RWPE2 (cell line): ENCODE results near the gene YBX1.
"Not testable (repeated sequence)": the region's sequence is repeated elsewhere in the genome, so short reads cannot be mapped to it uniquely, and the experiment has no call there.

Source experiments
- ATAC-seq: fragments of 200-7000 bp; cut with Tn5 transposase; 3 replicates; pipeline ENCODE4 v1.9.1; 2021; ENCODE audit warnings: low read depth
- DNase-seq: peaks from one replicate; pipeline ENCODE4 v3.0.0-alpha.2; 2020; ENCODE audit warnings: low spot score
- H3K27ac ChIP-seq: fragments of 450-650 bp; 2 replicates; pipeline ENCODE4 v1.5.1; 2017; ENCODE audit warnings: mild to moderate bottlenecking; ENCODE audit not compliant: poor library complexity, severe bottlenecking
- H3K27me3 ChIP-seq: fragments of 250-450 bp; sonication (Bioruptor Pico); 2 replicates; pipeline ENCODE4 v1.5.1; 2021; ENCODE audit warnings: mild to moderate bottlenecking, moderate library complexity; ENCODE audit not compliant: insufficient read depth, poor library complexity, severe bottlenecking
- H3K36me3 ChIP-seq: fragments of 250-450 bp; sonication (Bioruptor Pico); 2 replicates; pipeline ENCODE4 v1.5.1; 2020; ENCODE audit warnings: low read depth, mild to moderate bottlenecking, moderate library complexity
- H3K4me1 ChIP-seq: fragments of 250-450 bp; sonication (Bioruptor Pico); 2 replicates; pipeline ENCODE4 v1.5.1; 2021; ENCODE audit warnings: mild to moderate bottlenecking, moderate library complexity; ENCODE audit not compliant: insufficient read depth, poor library complexity, severe bottlenecking
- H3K4me3 ChIP-seq: fragments of 250-450 bp; sonication (Bioruptor Pico); 2 replicates; pipeline ENCODE4 v1.5.1; 2021; ENCODE audit warnings: mild to moderate bottlenecking, moderate library complexity; ENCODE audit not compliant: severe bottlenecking
- H3K9me3 ChIP-seq: fragments of 250-450 bp; sonication (Bioruptor Pico); 2 replicates; pipeline ENCODE4 v1.5.1; 2021; ENCODE audit warnings: mild to moderate bottlenecking, moderate library complexity; ENCODE audit not compliant: severe bottlenecking
- CTCF ChIP-seq: fragments of 450-650 bp; IDR thresholded peaks from one replicate; pipeline ENCODE4 v1.5.1; 2017; ENCODE audit warnings: mild to moderate bottlenecking, moderate library complexity; ENCODE audit not compliant: poor library complexity, severe bottlenecking

Gene YBX1

GRCh38 chr1:42692461-42692860 is 10.2 kb downstream of the YBX1 start:
- Histone ChIP-seq H3K4me1 (peaks cover 48% of the 10 kb centered on the region), H3K27ac (no peak overlapping the region), H3K4me3 (no peak overlapping the region), H3K36me3 (peaks cover 88% of the 10 kb centered on the region), H3K27me3 (no peaks in the 10 kb centered on the region), H3K9me3 (no peaks in the 10 kb centered on the region)
- DNase-seq (no peak), ATAC-seq (no peak)
- TF ChIP-seq CTCF, result no peak

GRCh38 chr1:42692911-42693310 is 10.7 kb downstream of the YBX1 start:
- no peak for DNase-seq
- Histone ChIP-seq H3K27me3 (no peaks in the 10 kb centered on the region), H3K36me3 (peaks cover 88% of the 10 kb centered on the region), H3K4me1 (peaks cover 46% of the 10 kb centered on the region), H3K4me3 (no peak overlapping the region), H3K27ac (no peak overlapping the region), H3K9me3 (no peaks in the 10 kb centered on the region)
- no peak for TF ChIP-seq CTCF
- ATAC-seq, result no peak

- TF ChIP-seq CTCF, result no peak
- Histone ChIP-seq H3K9me3 (no peaks in the 10 kb centered on the region), H3K27me3 (no peaks in the 10 kb centered on the region), H3K4me3 (no peak overlapping the region), H3K4me1 (no peaks in the 10 kb centered on the region), H3K36me3 (peaks cover 100% of the 10 kb centered on the region), H3K27ac (no peak overlapping the region)
- DNase-seq (no peak), ATAC-seq (no peak)
Measured at GRCh38 chr1:42698081-42698813, 16.0 kb downstream of the YBX1 start.

GRCh38 chr1:42700006-42700405 is 17.8 kb downstream of the YBX1 start:
- DNase-seq (no peak), ATAC-seq (no peak)
- no peaks in the 10 kb centered on the region for H3K27me3 ChIP-seq
- no peak overlapping the region for H3K4me3 ChIP-seq
- TF ChIP-seq CTCF, result no peak
- H3K4me1 ChIP-seq, result no peaks in the 10 kb centered on the region
- H3K36me3 ChIP-seq, result peaks cover 99% of the 10 kb centered on the region
- no peaks in the 10 kb centered on the region for H3K9me3 ChIP-seq
- no peak overlapping the region for H3K27ac ChIP-seq

- H3K4me3 ChIP-seq, result no peak overlapping the region
- no peak for ATAC-seq
- no peak for DNase-seq
- H3K27me3 ChIP-seq, result no peaks in the 10 kb centered on the region
- H3K4me1 ChIP-seq, result no peaks in the 10 kb centered on the region
- H3K36me3 ChIP-seq, result peaks cover 87% of the 10 kb centered on the region
- H3K27ac ChIP-seq, result no peak overlapping the region
- H3K9me3 ChIP-seq, result no peaks in the 10 kb centered on the region
- TF ChIP-seq CTCF, result no peak
Measured at GRCh38 chr1:42703888-42704464, 21.8 kb downstream of the YBX1 start.

GRCh38 chr1:42712808-42713207 is 30.6 kb downstream of the YBX1 start:
- not testable (repeated sequence) for ATAC-seq, DNase-seq, H3K4me3 ChIP-seq, H3K27ac ChIP-seq, H3K4me1 ChIP-seq, H3K27me3 ChIP-seq
- H3K36me3 ChIP-seq, result peaks cover 39% of the 10 kb centered on the region
- H3K9me3 ChIP-seq, result peaks cover 11% of the 10 kb centered on the region
